OCI-LY7 (cell line): ENCODE data around the gene AVPR2. TPM values are rescaled to one million over a fixed set of nuclear protein-coding genes. Genes with fewer than 3 reads are reported as not detected.

ENCODE experiments used
- BruUV-seq: library from RNA; stranded (reverse); fragments of 400-500 nt; replicated peaks from 2 replicates; lab custom pipeline; 2021; lab: Mats Ljungman, UMichigan
- CTCF ChIA-PET: fragments of 300-600 bp; sonication (Branson Sonifier 250); formaldehyde crosslinking; loops from one replicate; lab custom pipeline; 2022; ENCODE audit warnings: antibody characterized with exemption; ENCODE audit not compliant: unreplicated experiment; lab: Charles Lee
- POLR2A ChIA-PET: fragments of 300-600 bp; sonication (Branson Sonifier 250); formaldehyde crosslinking; loops from one replicate; lab custom pipeline; 2022; ENCODE audit warnings: antibody characterized with exemption; lab: Charles Lee
- DNase-seq: peaks from one replicate; pipeline ENCODE4 v3.0.0-alpha.2; 2015; ENCODE audit warnings: low spot score
- H2AFZ ChIP-seq: fragments of 200-600 bp; sonication (generic), shearing (Covaris generic); 2 replicates; pipeline ENCODE4 v1.6.1; 2014; ENCODE audit warnings: mild to moderate bottlenecking, antibody characterized with exemption, low read length, moderate library complexity
- H3K27ac ChIP-seq: fragments of 200-600 bp; sonication (generic); 2 replicates; pipeline ENCODE4 v1.5.1; 2014; ENCODE audit warnings: mixed run types, low read depth, mild to moderate bottlenecking, moderate library complexity, low read length, inconsistent platforms; ENCODE audit not compliant: poor library complexity, severe bottlenecking
- H3K36me3 ChIP-seq: fragments of 200-600 bp; sonication (generic); 2 replicates; pipeline ENCODE4 v1.6.1; 2014; ENCODE audit warnings: mild to moderate bottlenecking, antibody characterized with exemption, low read length, moderate library complexity, mixed read lengths; ENCODE audit not compliant: insufficient read depth
- H3K4me1 ChIP-seq: fragments of 200-600 bp; sonication (generic); 2 replicates; pipeline ENCODE4 v1.5.1; 2014; ENCODE audit warnings: mild to moderate bottlenecking, low read length; ENCODE audit not compliant: insufficient read depth, poor library complexity, severe bottlenecking
- H3K4me2 ChIP-seq: fragments of 200-600 bp; sonication (generic); 2 replicates; pipeline ENCODE4 v1.6.1; 2014; ENCODE audit warnings: mild to moderate bottlenecking, low read length
- H3K4me3 ChIP-seq: fragments of 200-600 bp; sonication (generic); 2 replicates; pipeline ENCODE4 v1.5.1; 2014; ENCODE audit warnings: mild to moderate bottlenecking, low read depth, low read length; ENCODE audit not compliant: poor library complexity, severe bottlenecking
- H3K79me2 ChIP-seq: fragments of 200-600 bp; sonication (generic); 2 replicates; pipeline ENCODE4 v1.6.1; 2016; ENCODE audit warnings: low read depth, mild to moderate bottlenecking, low read length, moderate library complexity, mixed read lengths; ENCODE audit not compliant: insufficient read depth
- H3K9me2 ChIP-seq: fragments of 200-600 bp; sonication (generic); 2 replicates; pipeline ENCODE4 v1.6.1; 2016; ENCODE audit warnings: mild to moderate bottlenecking, low read length, mixed read lengths; ENCODE audit not compliant: insufficient read depth
- H3K9me3 ChIP-seq: fragments of 200-600 bp; sonication (generic); 2 replicates; pipeline ENCODE4 v1.6.1; 2014; ENCODE audit warnings: mild to moderate bottlenecking, mixed run types, low read length, mixed read lengths
- H4K20me1 ChIP-seq: fragments of 200-600 bp; sonication (generic); 2 replicates; pipeline ENCODE4 v1.6.1; 2014; ENCODE audit warnings: mild to moderate bottlenecking, antibody characterized with exemption, low read length, moderate library complexity, mixed read lengths; ENCODE audit not compliant: insufficient read depth
- CTCF ChIP-seq: fragments of 200-600 bp; sonication (generic); conservative IDR thresholded peaks from 2 replicates; pipeline ENCODE4 v1.5.1; 2014; ENCODE audit warnings: mild to moderate bottlenecking, antibody characterized with exemption, low read length, moderate library complexity, mixed read lengths
- EZH2phosphoT487 ChIP-seq: fragments of 200-600 bp; sonication (generic); IDR thresholded peaks from 2 replicates; pipeline ENCODE4 v1.6.1; 2018; ENCODE audit warnings: low read depth, borderline replicate concordance, mild to moderate bottlenecking, mixed run types, antibody characterized with exemption, low read length, moderate library complexity, mixed read lengths
- intact Hi-C: fragments of 100-400 bp; cut with micrococcal nuclease; formaldehyde crosslinking; loops from one replicate; pipeline ENCODE4 v1.10.0; 2022; ENCODE audit not compliant: unreplicated experiment
- total RNA-seq, 2 experiments: library from RNA; depleted of rRNA in 1 of 2; stranded (reverse); fragments of >200 nt in 1 of 2; shearing (Covaris generic) in 1 of 2; gene quantifications; 2 replicates each; pipeline ENCODE4 v1.2.3, GENCODE V29; 2014 to 2022

Gene AVPR2
- total RNA-seq, 2 experiments from 2014 or later: 0.09 TPM; not detected in 1

- no peaks in the 10 kb centered on the region for H3K36me3 ChIP-seq
- H4K20me1 ChIP-seq: no peaks in the 10 kb centered on the region
- TF ChIP-seq EZH2phosphoT487 (no peak), CTCF (no peak)
- no peaks in the 10 kb centered on the region for H3K9me3 ChIP-seq
- no peak overlapping the region for H2AFZ ChIP-seq
- no peak for DNase-seq
- no peaks in the 10 kb centered on the region for H3K9me2 ChIP-seq
- intact Hi-C loops: no loop called here
- ChIA-PET CTCF (no interaction called here), POLR2A (no interaction called here)
- no peak overlapping the region for H3K4me3 ChIP-seq
- H3K4me1 ChIP-seq: no peaks in the 10 kb centered on the region
- no peaks in the 10 kb centered on the region for H3K79me2 ChIP-seq
- BruUV-seq: no TSS peak
- no peak overlapping the region for H3K4me2 ChIP-seq
- H3K27ac ChIP-seq: no peak overlapping the region
Measured at GRCh38 chrX:153869473-153870287, 34.8 kb upstream of the AVPR2 start.

GRCh38 chrX:153870288-153870690 lies 34.2 kb upstream of the AVPR2 start:
- no peak for TF ChIP-seq EZH2phosphoT487
- TF ChIP-seq CTCF: no peak
- BruUV-seq: no TSS peak
- Histone ChIP-seq H3K9me3 (no peaks in the 10 kb centered on the region), H3K79me2 (no peaks in the 10 kb centered on the region), H3K4me3 (no peak overlapping the region), H2AFZ (no peak overlapping the region), H3K27ac (no peak overlapping the region), H3K36me3 (no peaks in the 10 kb centered on the region), H3K4me2 (no peak overlapping the region), H4K20me1 (no peaks in the 10 kb centered on the region), H3K4me1 (no peaks in the 10 kb centered on the region), H3K9me2 (no peaks in the 10 kb centered on the region)
- intact Hi-C loops: no loop called here
- ChIA-PET CTCF (no interaction called here), POLR2A (no interaction called here)
- no peak for DNase-seq

DNA sequence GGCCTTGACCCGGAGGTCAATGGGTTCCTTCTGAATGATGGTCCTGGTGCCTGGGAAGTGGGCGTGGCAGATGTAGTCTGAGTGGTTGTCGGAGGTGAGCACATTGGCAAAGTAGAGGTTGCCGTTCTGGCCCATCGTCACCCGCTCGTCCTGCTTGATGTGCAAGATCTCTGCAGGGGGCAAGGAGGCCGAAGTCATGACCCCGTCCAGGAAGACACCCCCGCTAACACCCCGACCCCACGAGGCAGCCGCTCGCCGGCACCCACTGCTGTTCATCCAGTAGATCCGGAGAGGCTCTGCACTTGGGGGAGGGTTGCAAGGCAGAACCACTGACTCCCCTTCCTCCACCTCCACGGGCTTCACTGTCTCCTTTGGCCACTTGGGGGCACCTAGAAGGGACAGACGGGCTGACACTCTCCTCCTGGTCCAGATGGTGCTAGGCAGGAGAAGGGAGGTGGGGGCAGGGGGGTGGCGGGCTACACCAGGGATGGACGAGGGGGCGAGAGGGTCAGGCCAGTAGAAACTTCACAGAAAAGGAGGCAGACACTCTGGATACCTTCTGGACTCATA lies 33.6 kb upstream of the AVPR2 start:
- intact Hi-C loops: no loop called here
- BruUV-seq: no TSS peak
- Histone ChIP-seq H2AFZ (no peak overlapping the region), H3K4me2 (no peak overlapping the region), H3K36me3 (no peaks in the 10 kb centered on the region), H3K9me2 (no peaks in the 10 kb centered on the region), H4K20me1 (no peaks in the 10 kb centered on the region), H3K9me3 (no peaks in the 10 kb centered on the region), H3K27ac (no peak overlapping the region), H3K4me3 (no peak overlapping the region), H3K79me2 (no peaks in the 10 kb centered on the region), H3K4me1 (no peaks in the 10 kb centered on the region)
- TF ChIP-seq EZH2phosphoT487 (no peak), CTCF (no peak)
- no peak for DNase-seq
- POLR2A ChIA-PET: no interaction called here
- CTCF ChIA-PET: no interaction called here
